CD4-positive, CD25-positive, alpha-beta regulatory T cell (primary cell): ENCODE measurements around the gene CXCL17. TPM values are rescaled to one million over a fixed set of nuclear protein-coding genes. Genes with fewer than 3 reads are reported as not detected.

Experiments
- ATAC-seq, 2 donors: fragments of 150-1000 bp; cut with Tn5 transposase; one replicate each; pipeline ENCODE4 v1.10.0; 2021; ENCODE audit warnings: low read depth in 2 of 2, moderate number of reproducible peaks in 2 of 2, moderate library complexity in 1 of 2
- DNase-seq, 3 donors: peaks; one replicate each; pipeline versions ENCODE4 v3.0.0 to v3.0.0-alpha.2; 2012 to 2022; ENCODE audit warnings: mixed read lengths in 1 of 3
- H3K27ac ChIP-seq: one replicate; pipeline ENCODE4 v1.7.0; 2013; ENCODE audit warnings: mild to moderate bottlenecking, low read length; ENCODE audit not compliant: insufficient read depth, poor library complexity, severe bottlenecking
- H3K27me3 ChIP-seq: one replicate; pipeline ENCODE4 v1.7.0; 2013; ENCODE audit warnings: low read length; ENCODE audit not compliant: control insufficient read depth, insufficient read depth
- H3K36me3 ChIP-seq: one replicate; pipeline ENCODE4 v1.7.0; 2013; ENCODE audit warnings: mild to moderate bottlenecking, low read length, moderate library complexity; ENCODE audit not compliant: control insufficient read depth, insufficient read depth
- H3K4me1 ChIP-seq: 2 replicates; pipeline ENCODE4 v1.7.0; 2013; ENCODE audit warnings: mild to moderate bottlenecking, low read length; ENCODE audit not compliant: insufficient read depth, control insufficient read depth, poor library complexity, severe bottlenecking
- H3K4me3 ChIP-seq: one replicate; pipeline ENCODE4 v1.7.0; 2013; ENCODE audit warnings: low read depth, mild to moderate bottlenecking, low read length, moderate library complexity
- H3K9me3 ChIP-seq, 2 experiments: 1 replicate in 1 of 2; 2 replicates in 1 of 2; pipeline ENCODE4 v1.7.0; 2013; ENCODE audit warnings: low read length in 2 of 2, mild to moderate bottlenecking in 1 of 2, moderate library complexity in 1 of 2; ENCODE audit not compliant: control insufficient read depth in 2 of 2
- H3K27ac Mint-ChIP-seq, 3 donors: one replicate each; pipeline ENCODE4 v1.8.0; 2020 to 2022; ENCODE audit warnings: mild to moderate bottlenecking in 3 of 3, mixed read lengths in 3 of 3, moderate library complexity in 2 of 3
- H3K27me3 Mint-ChIP-seq: one replicate; pipeline ENCODE4 v1.8.0; 2022; ENCODE audit warnings: mild to moderate bottlenecking, mixed read lengths
- H3K36me3 Mint-ChIP-seq: one replicate; pipeline ENCODE4 v1.8.0; 2020; ENCODE audit warnings: mixed read lengths
- H3K4me1 Mint-ChIP-seq, 4 donors: one replicate each; pipeline ENCODE4 v1.8.0; 2020 to 2022; ENCODE audit warnings: mixed read lengths in 4 of 4, mild to moderate bottlenecking in 1 of 4
- H3K4me3 Mint-ChIP-seq, 4 donors: one replicate each; pipeline ENCODE4 v1.8.0; 2020 to 2022; ENCODE audit warnings: mild to moderate bottlenecking in 4 of 4, mixed read lengths in 4 of 4, moderate library complexity in 3 of 4
- H3K9me3 Mint-ChIP-seq, 7 donors: one replicate each; pipeline ENCODE4 v1.8.0; 2020 to 2022; ENCODE audit warnings: mixed read lengths in 7 of 7, mild to moderate bottlenecking in 3 of 7, moderate library complexity in 2 of 7
- polyA plus RNA-seq, 4 donors: library from polyadenylated mRNA; unstranded; fragments of 300-500 nt; fragmentation: Illumina TruSeq; gene quantifications; one replicate each; pipeline ENCODE4 v1.2.3, GENCODE V29; 2021
- total RNA-seq: library from RNA; stranded (reverse); gene quantifications from one replicate; pipeline ENCODE4 v1.2.3, GENCODE V29; 2022

The CXCL17 gene
- total and polyA plus RNA-seq, 5 donors from 2014 or later = 0.28 TPM; not detected in 4

- ATAC-seq = no peak
Observed at GRCh38 chr19:42411581-42412178, 31.1 kb downstream of the CXCL17 start.

DNA sequence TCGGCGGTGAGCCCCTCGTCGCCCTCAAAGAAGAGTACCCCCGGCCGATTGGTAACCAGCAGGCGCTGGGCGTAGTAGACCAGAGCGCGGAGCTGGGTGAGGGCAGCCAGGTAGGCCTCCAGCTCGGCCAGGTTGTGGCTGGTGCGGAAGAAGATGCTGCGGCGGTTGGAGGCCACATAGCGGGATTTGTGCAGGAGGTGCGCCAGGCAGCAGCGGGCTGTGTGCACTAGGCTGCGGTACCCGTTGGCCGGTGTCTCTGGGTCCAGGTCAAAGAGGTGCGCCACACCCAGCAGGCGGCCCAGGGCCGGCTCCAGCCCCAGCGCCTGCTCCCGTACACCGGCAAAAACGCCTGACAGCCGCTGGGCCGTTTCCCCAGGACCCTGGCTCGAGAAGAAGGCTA is 32.4 kb downstream of the CXCL17 start:
- DNase-seq (no peak), ATAC-seq (no peak)
- Histone ChIP-seq H3K27ac (no peak overlapping the region), H3K4me3 (no peak overlapping the region), H3K27me3 (no peaks in the 10 kb centered on the region), H3K9me3 (no peaks in the 10 kb centered on the region), H3K4me1 (no peaks in the 10 kb centered on the region), H3K36me3 (peaks cover 18% of the 10 kb centered on the region)
- H3K27ac Mint-ChIP-seq = no peak overlapping the region
- peaks cover 0 to 1% (median 0%) of the 10 kb centered on the region in 7 donors for H3K9me3 Mint-ChIP-seq
- no peak overlapping the region for H3K4me3 Mint-ChIP-seq
- peaks cover 18% of the 10 kb centered on the region for H3K36me3 Mint-ChIP-seq
- peaks cover 0 to 23% (median 1%) of the 10 kb centered on the region in 4 donors for H3K4me1 Mint-ChIP-seq
- H3K27me3 Mint-ChIP-seq = no peaks in the 10 kb centered on the region

More at GRCh38 chr19:42411581-42412178, 31.1 kb downstream of the CXCL17 start:
- Mint-ChIP-seq H3K36me3 (peaks cover 17% of the 10 kb centered on the region), H3K4me3 (no peak overlapping the region), H3K9me3 (peaks cover 0 to 1% (median 0%) of the 10 kb centered on the region in 7 donors), H3K27ac (peak overlapping the region in 1 of 3 donors; percentile 82), H3K4me1 (peaks cover 0 to 23% (median 1%) of the 10 kb centered on the region in 4 donors), H3K27me3 (no peaks in the 10 kb centered on the region)
- Histone ChIP-seq H3K27me3 (no peaks in the 10 kb centered on the region), H3K9me3 (no peaks in the 10 kb centered on the region), H3K4me1 (no peaks in the 10 kb centered on the region), H3K4me3 (no peak overlapping the region), H3K27ac (no peak overlapping the region), H3K36me3 (peaks cover 23% of the 10 kb centered on the region)
- DNase-seq = no peak

DNA sequence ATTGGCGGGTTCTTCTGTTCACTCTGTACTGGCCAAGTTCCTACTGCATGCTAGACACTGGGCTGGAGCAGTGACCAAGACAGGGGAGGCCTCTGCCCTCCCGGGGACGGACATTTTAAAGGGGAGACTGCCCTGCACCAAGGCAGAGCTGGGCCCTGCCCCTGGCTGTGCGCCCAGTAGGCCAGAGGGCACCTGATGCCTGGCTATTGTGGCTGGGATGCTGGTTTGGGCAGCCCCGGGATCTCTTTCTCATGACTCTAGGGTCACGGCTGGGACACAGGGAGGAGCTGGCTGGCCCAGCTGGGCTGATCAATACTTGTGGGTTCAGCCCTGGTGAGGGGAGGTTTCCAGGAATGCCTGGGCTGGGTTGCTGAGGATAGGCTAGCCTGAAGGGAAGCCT is 33.3 kb downstream of the CXCL17 start:
- Mint-ChIP-seq H3K27me3 (no peaks in the 10 kb centered on the region), H3K4me1 (peaks cover 0 to 23% (median 1%) of the 10 kb centered on the region in 4 donors), H3K4me3 (no peak overlapping the region), H3K9me3 (peaks cover 0 to 1% (median 0%) of the 10 kb centered on the region in 7 donors), H3K27ac (no peak overlapping the region), H3K36me3 (peaks cover 22% of the 10 kb centered on the region)
- no peak for ATAC-seq
- Histone ChIP-seq H3K27me3 (no peaks in the 10 kb centered on the region), H3K27ac (no peak overlapping the region), H3K9me3 (no peaks in the 10 kb centered on the region), H3K4me3 (no peak overlapping the region), H3K4me1 (no peaks in the 10 kb centered on the region), H3K36me3 (peaks cover 13% of the 10 kb centered on the region)
- DNase-seq = no peak

DNA sequence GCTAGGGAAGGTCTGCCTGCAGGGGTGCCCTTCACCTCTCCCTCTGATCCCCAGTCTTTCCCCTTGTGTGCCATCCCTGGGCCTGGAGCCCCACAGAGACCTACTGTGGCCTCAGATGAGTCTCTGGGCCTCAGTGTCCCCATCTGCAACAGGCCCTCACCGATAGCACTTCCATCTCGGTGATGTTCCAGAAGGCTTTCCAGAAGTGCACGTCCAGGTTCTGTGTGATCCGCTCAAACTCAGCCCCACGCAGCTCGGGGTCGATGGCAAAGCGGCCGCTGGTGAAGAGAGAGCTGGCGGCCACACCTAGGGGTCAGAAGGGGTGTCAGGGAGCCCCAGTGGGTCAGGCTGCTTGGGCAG is 35.0 kb downstream of the CXCL17 start:
- H3K27me3 ChIP-seq = no peaks in the 10 kb centered on the region
- Mint-ChIP-seq H3K27ac (no peak overlapping the region), H3K4me1 (peaks cover 0 to 17% (median under 1%) of the 10 kb centered on the region in 4 donors), H3K9me3 (peaks cover 0 to 1% (median 0%) of the 10 kb centered on the region in 7 donors), H3K36me3 (peaks cover 21% of the 10 kb centered on the region), H3K4me3 (no peak overlapping the region), H3K27me3 (no peaks in the 10 kb centered on the region)
- ATAC-seq = no peak
- H3K27ac ChIP-seq = no peak overlapping the region
- peaks cover 12% of the 10 kb centered on the region for H3K36me3 ChIP-seq
- DNase-seq = no peak
- no peaks in the 10 kb centered on the region for H3K9me3 ChIP-seq
- no peak overlapping the region for H3K4me3 ChIP-seq
- no peaks in the 10 kb centered on the region for H3K4me1 ChIP-seq

DNA sequence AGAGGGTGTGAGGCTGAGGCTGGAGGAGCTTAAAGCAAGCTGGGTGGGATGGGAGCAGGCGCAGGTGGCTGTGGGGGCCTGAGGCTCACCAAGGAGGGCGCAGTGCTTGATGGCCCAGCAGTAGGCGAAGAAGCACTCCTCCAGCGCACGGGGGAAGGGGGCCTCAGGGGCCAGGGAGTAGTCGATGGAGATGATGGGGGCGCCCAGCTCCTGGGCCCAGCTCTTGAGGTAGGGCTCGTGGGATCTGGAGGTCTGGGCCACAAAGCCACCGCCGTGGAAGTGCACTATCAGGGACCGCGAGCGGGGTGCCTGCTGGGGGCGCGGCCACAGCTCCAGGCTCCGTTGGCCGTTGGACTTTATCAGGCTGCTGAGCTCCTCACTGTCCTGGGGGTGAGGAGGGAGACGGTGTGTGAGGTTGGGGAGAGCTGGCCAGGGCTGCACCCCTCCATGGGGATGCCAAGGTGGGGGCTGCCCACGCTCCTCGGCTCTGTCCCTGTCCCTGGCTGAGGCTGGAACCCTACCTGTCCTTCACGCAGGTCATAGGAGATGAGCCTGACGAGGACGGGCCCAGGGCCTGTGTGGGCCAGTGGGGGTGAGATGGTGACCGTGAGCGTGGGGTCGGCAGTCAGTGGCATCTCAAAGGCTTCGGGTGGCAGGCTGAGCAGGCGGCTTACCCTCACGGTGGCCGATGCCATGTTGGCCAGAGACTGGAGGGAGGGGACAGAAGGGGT is 35.5 kb downstream of the CXCL17 start:
- Mint-ChIP-seq H3K4me1 (peaks cover 0 to 20% (median 4%) of the 10 kb centered on the region in 4 donors), H3K27ac (no peak overlapping the region), H3K4me3 (no peak overlapping the region), H3K36me3 (peaks cover 21% of the 10 kb centered on the region), H3K27me3 (no peaks in the 10 kb centered on the region), H3K9me3 (peaks cover 0 to 1% (median 0%) of the 10 kb centered on the region in 7 donors)
- ATAC-seq (no peak), DNase-seq (no peak)
- no peak overlapping the region for H3K4me3 ChIP-seq
- no peaks in the 10 kb centered on the region for H3K27me3 ChIP-seq
- peaks cover 12% of the 10 kb centered on the region for H3K36me3 ChIP-seq
- H3K9me3 ChIP-seq = no peaks in the 10 kb centered on the region
- H3K4me1 ChIP-seq = peaks cover under 1% of the 10 kb centered on the region
- H3K27ac ChIP-seq = no peak overlapping the region

DNA sequence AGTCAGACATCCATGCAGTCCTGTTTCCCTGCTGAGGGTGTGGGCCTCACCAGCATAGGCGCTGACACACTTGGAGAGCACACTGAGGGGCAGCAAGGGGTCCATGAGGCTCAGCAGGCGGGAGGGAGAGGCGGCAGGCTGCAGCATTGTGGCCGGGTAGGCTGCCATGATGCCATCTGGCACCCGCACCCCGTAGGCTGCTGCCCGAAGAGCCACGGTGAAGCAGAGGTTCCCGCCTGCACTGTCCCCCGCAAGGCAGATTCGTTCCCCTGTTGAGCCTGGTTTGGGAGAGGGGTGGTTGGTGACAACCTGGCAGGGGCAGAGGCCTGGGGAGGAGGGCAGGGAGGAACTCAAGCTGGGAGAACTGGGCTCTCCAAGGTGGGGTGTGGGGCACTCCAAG is 36.6 kb downstream of the CXCL17 start:
- Histone ChIP-seq H3K4me3 (no peak overlapping the region), H3K36me3 (peaks cover 12% of the 10 kb centered on the region), H3K27ac (no peak overlapping the region), H3K9me3 (no peaks in the 10 kb centered on the region), H3K4me1 (peaks cover 8% of the 10 kb centered on the region), H3K27me3 (no peaks in the 10 kb centered on the region)
- no peak for DNase-seq
- Mint-ChIP-seq H3K27ac (no peak overlapping the region), H3K27me3 (no peaks in the 10 kb centered on the region), H3K4me3 (no peak overlapping the region), H3K4me1 (peaks cover 0 to 21% (median 9%) of the 10 kb centered on the region in 4 donors), H3K9me3 (peaks cover 0 to 1% (median 0%) of the 10 kb centered on the region in 7 donors), H3K36me3 (peaks cover 21% of the 10 kb centered on the region)
- no peak for ATAC-seq

DNA sequence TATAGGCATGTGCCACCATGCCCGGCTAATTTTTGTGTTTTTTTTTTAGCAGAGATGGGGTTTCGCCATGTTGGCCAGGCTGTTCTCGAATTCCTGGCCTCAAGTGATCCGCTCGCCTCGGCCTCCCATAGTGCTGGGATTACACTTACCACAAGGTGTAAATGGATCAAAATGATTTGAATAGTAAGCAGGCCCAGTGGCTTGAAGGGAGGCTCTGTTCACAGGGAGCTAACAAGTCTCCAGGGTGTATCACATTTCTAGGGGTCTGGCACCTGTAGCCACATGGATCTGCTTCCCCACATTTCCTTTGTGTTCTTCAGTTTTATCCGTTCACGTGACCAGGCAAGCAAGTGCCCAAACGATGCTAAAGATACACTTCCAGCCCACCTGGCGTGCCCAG is 39.2 kb downstream of the CXCL17 start:
- H3K4me3 ChIP-seq = no peak overlapping the region
- no peak for ATAC-seq

More for the DNA sequence above, 39.2 kb downstream of the CXCL17 start:
- Mint-ChIP-seq H3K4me3 (peak overlapping the region in 2 of 4 donors; percentile 41 to 93), H3K4me1 (peaks cover 4 to 39% (median 20%) of the 10 kb centered on the region in 4 donors), H3K9me3 (peaks cover 0 to 1% (median 0%) of the 10 kb centered on the region in 7 donors), H3K27me3 (no peaks in the 10 kb centered on the region), H3K27ac (no peak overlapping the region), H3K36me3 (peaks cover 19% of the 10 kb centered on the region)
- Histone ChIP-seq H3K36me3 (peaks cover 9% of the 10 kb centered on the region), H3K4me1 (peaks cover 13% of the 10 kb centered on the region), H3K27ac (no peak overlapping the region), H3K9me3 (no peaks in the 10 kb centered on the region), H3K27me3 (no peaks in the 10 kb centered on the region)
- no peak for DNase-seq
